Loucy (cell line): ENCODE measurements around the gene RRP8.
A peak's percentile ranks its signal among the peaks of the same experiment; 100 is the strongest.

Source experiments
- H2AFZ ChIP-seq: fragments of 200-600 bp; sonication (generic); 2 replicates; pipeline ENCODE4 v1.6.0; 2016; ENCODE audit warnings: antibody characterized with exemption, mild to moderate bottlenecking, low read length, moderate library complexity
- H3F3A ChIP-seq: fragments of 200-600 bp; 2 replicates; pipeline ENCODE4 v1.6.0; 2016; ENCODE audit warnings: antibody characterized with exemption, low read depth, mild to moderate bottlenecking
- H3K27me3 ChIP-seq: fragments of 200-600 bp; sonication (generic); 2 replicates; pipeline ENCODE4 v1.6.1; 2014; ENCODE audit warnings: low read length, mild to moderate bottlenecking; ENCODE audit not compliant: insufficient read depth, poor library complexity, severe bottlenecking
- H3K36me3 ChIP-seq: fragments of 200-600 bp; sonication (generic); 2 replicates; pipeline ENCODE4 v1.6.1; 2016; ENCODE audit warnings: low read length; ENCODE audit not compliant: insufficient read depth
- H3K4me1 ChIP-seq: fragments of 200-600 bp; sonication (generic); 2 replicates; pipeline ENCODE4 v1.5.1; 2014; ENCODE audit warnings: low read length, mild to moderate bottlenecking; ENCODE audit not compliant: insufficient read depth, poor library complexity, severe bottlenecking
- H3K4me2 ChIP-seq: fragments of 200-600 bp; sonication (generic); 2 replicates; pipeline ENCODE4 v1.6.0; 2014; ENCODE audit warnings: antibody characterized with exemption, low read length, low read depth, mild to moderate bottlenecking; ENCODE audit not compliant: poor library complexity, severe bottlenecking
- H3K4me3 ChIP-seq: fragments of 200-600 bp; sonication (generic); 2 replicates; pipeline ENCODE4 v1.5.1; 2014; ENCODE audit warnings: low read length, mild to moderate bottlenecking, mixed read lengths; ENCODE audit not compliant: poor library complexity, severe bottlenecking
- H3K79me2 ChIP-seq: fragments of 200-600 bp; sonication (generic); 2 replicates; pipeline ENCODE4 v1.6.1; 2014; ENCODE audit warnings: low read length; ENCODE audit not compliant: insufficient read depth
- H3K9ac ChIP-seq: fragments of 200-600 bp; sonication (generic); 2 replicates; pipeline ENCODE4 v1.6.0; 2014; ENCODE audit warnings: mild to moderate bottlenecking, low read depth, low read length, moderate library complexity; ENCODE audit not compliant: poor library complexity, severe bottlenecking
- H3K9me2 ChIP-seq: fragments of 200-600 bp; sonication (generic); replicated peaks from 2 replicates; pipeline ENCODE4 v1.6.1; 2016; ENCODE audit warnings: low read depth, low read length, mixed read lengths
- H3K9me3 ChIP-seq: fragments of 200-600 bp; sonication (generic); 2 replicates; pipeline ENCODE4 v1.6.1; 2014; ENCODE audit warnings: mild to moderate bottlenecking, antibody characterized with exemption, low read length, low read depth; ENCODE audit not compliant: insufficient read depth
- H4K20me1 ChIP-seq: fragments of 200-600 bp; sonication (generic); 2 replicates; pipeline ENCODE4 v1.6.0; 2014; ENCODE audit warnings: antibody characterized with exemption, low read length, mild to moderate bottlenecking; ENCODE audit not compliant: insufficient read depth, poor library complexity, severe bottlenecking
- CTCF ChIP-seq: fragments of 200-600 bp; sonication (generic); conservative IDR thresholded peaks from 2 replicates; pipeline ENCODE4 v1.5.1; 2014; ENCODE audit warnings: mild to moderate bottlenecking, antibody characterized with exemption, low read length
- EZH2phosphoT487 ChIP-seq: fragments of 200-600 bp; IDR thresholded peaks from 2 replicates; pipeline ENCODE4 v1.6.1; 2018; ENCODE audit warnings: antibody characterized with exemption, mild to moderate bottlenecking, moderate library complexity, borderline replicate concordance

RRP8 gene

GRCh38 chr11:6608011-6608410 lies 4.6 kb upstream of the RRP8 start:
- Histone ChIP-seq H3K4me3 (peak overlapping the region; percentile 99), H3K9me2 (no peaks in the 10 kb centered on the region), H3K9ac (peak overlapping the region; percentile 97), H3K79me2 (peaks cover 86% of the 10 kb centered on the region), H4K20me1 (peaks cover 32% of the 10 kb centered on the region), H3K36me3 (peaks cover 34% of the 10 kb centered on the region; the same call in 1 of the 2 replicates), H3K27me3 (no peaks in the 10 kb centered on the region), H2AFZ (no peak overlapping the region), H3K9me3 (no peaks in the 10 kb centered on the region), H3K4me1 (peaks cover 49% of the 10 kb centered on the region), H3K4me2 (peak overlapping the region; percentile 85), H3F3A (peaks cover 12% of the 10 kb centered on the region; the same call in 1 of the 2 replicates)
- TF ChIP-seq EZH2phosphoT487, result no peak
- TF ChIP-seq CTCF, result no peak

DNA sequence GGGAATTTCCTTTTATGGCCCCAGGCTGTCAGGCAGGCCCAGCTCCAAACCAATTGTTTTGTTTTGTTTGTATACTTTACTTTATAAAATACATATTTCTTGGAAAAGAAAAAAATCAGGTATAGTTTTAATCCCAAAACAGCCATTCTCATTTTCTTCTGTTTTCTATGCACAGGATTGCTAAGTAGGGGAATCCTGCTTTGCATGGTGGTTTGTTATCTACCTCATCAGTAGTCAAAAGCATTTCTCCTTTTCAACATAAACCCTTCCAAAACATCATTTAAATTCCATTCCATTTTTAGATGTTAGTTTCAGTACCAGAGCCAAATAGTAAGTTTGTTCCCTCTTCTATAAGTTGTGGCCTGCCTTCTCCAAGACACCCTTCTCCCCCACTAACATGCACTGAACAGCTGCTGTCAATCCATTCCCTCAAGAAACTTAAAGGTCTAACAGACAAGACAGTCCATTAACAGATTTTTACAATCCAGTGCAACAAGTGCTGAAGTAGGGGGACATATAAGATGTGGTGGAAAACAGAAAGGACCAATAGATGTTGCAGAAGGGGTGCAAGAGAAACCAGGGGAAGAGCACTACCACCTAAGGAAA lies 3.9 kb upstream of the RRP8 start:
- peaks cover 11% of the 10 kb centered on the region; the same call in 1 of the 2 replicates for H3F3A ChIP-seq
- H3K4me2 ChIP-seq, result peak overlapping the region; percentile 85
- no peaks in the 10 kb centered on the region for H3K9me3 ChIP-seq
- H3K9me2 ChIP-seq, result no peaks in the 10 kb centered on the region
- H4K20me1 ChIP-seq, result peaks cover 39% of the 10 kb centered on the region
- peak overlapping the region; percentile 97 for H3K9ac ChIP-seq
- no peaks in the 10 kb centered on the region for H3K27me3 ChIP-seq
- peaks cover 94% of the 10 kb centered on the region for H3K79me2 ChIP-seq
- peaks cover 50% of the 10 kb centered on the region for H3K4me1 ChIP-seq
- H2AFZ ChIP-seq, result no peak overlapping the region
- peaks cover 34% of the 10 kb centered on the region; the same call in 1 of the 2 replicates for H3K36me3 ChIP-seq
- H3K4me3 ChIP-seq, result peak overlapping the region; percentile 99
- TF ChIP-seq CTCF (no peak), EZH2phosphoT487 (no peak)

GRCh38 chr11:6606471-6607189 lies 3.2 kb upstream of the RRP8 start:
- H4K20me1 ChIP-seq, result peaks cover 44% of the 10 kb centered on the region
- H3K27me3 ChIP-seq, result no peaks in the 10 kb centered on the region
- H3K4me2 ChIP-seq, result peak overlapping the region; percentile 85
- no peak for TF ChIP-seq CTCF
- TF ChIP-seq EZH2phosphoT487, result no peak
- H2AFZ ChIP-seq, result no peak overlapping the region
- peak overlapping the region; percentile 99 for H3K4me3 ChIP-seq
- H3K9ac ChIP-seq, result peak overlapping the region; percentile 97
- no peaks in the 10 kb centered on the region for H3K9me3 ChIP-seq
- H3K4me1 ChIP-seq, result peaks cover 56% of the 10 kb centered on the region
- peaks cover 98% of the 10 kb centered on the region for H3K79me2 ChIP-seq
- H3K9me2 ChIP-seq, result no peaks in the 10 kb centered on the region
- H3F3A ChIP-seq, result 0 out of 2 replicates have a peak, but pooled peaks cover 10% of the 10 kb centered on the region
- H3K36me3 ChIP-seq, result peaks cover 34% of the 10 kb centered on the region; the same call in 1 of the 2 replicates
